ENCODE measurements around the gene CRADD.

GRCh38 chr12:93880853-93881522, 203.8 kb downstream of the CRADD start:
- no peak for TF ChIP-seq ZBTB8A (tag by site-specific recombination; IDR thresholded peaks at IDR 0.05)
- TF ChIP-seq CTCF (tag by site-specific recombination; IDR thresholded peaks at IDR 0.05), result no peak
- no peak for TF ChIP-seq SETDB1 (IDR thresholded peaks at IDR 0.05; ENCODE audit: insufficient read length, low read length)
- TF ChIP-seq, protein P1, sequence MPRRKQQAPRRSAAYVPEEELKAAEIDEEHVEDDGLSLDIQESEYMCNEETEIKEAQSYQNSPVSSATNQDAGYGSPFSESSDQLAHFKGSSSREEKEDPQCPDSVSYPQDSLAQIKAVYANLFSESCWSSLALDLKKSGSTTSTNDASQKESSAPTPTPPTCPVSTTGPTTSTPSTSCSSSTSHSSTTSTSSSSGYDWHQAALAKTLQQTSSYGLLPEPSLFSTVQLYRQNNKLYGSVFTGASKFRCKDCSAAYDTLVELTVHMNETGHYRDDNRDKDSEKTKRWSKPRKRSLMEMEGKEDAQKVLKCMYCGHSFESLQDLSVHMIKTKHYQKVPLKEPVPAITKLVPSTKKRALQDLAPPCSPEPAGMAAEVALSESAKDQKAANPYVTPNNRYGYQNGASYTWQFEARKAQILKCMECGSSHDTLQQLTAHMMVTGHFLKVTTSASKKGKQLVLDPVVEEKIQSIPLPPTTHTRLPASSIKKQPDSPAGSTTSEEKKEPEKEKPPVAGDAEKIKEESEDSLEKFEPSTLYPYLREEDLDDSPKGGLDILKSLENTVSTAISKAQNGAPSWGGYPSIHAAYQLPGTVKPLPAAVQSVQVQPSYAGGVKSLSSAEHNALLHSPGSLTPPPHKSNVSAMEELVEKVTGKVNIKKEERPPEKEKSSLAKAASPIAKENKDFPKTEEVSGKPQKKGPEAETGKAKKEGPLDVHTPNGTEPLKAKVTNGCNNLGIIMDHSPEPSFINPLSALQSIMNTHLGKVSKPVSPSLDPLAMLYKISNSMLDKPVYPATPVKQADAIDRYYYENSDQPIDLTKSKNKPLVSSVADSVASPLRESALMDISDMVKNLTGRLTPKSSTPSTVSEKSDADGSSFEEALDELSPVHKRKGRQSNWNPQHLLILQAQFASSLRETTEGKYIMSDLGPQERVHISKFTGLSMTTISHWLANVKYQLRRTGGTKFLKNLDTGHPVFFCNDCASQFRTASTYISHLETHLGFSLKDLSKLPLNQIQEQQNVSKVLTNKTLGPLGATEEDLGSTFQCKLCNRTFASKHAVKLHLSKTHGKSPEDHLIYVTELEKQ (tag by site-specific recombination; IDR thresholded peaks at IDR 0.05; ENCODE audit: borderline replicate concordance), result no peak
- no peak for TF ChIP-seq SP2 (tag by site-specific recombination; IDR thresholded peaks at IDR 0.05)
- no peak for TF ChIP-seq ZNF302 (tag by site-specific recombination; IDR thresholded peaks at IDR 0.05; ENCODE audit: low read depth)
- no peak for TF ChIP-seq YY1 (tag by site-specific recombination; IDR thresholded peaks at IDR 0.05)
- TF ChIP-seq MYNN (tag by site-specific recombination; IDR thresholded peaks at IDR 0.05; ENCODE audit: borderline replicate concordance), result no peak
- TF ChIP-seq ZNF785 (tag by site-specific recombination; IDR thresholded peaks at IDR 0.05), result no peak
- no peak for TF ChIP-seq ZSCAN30 (tag by site-specific recombination; IDR thresholded peaks at IDR 0.05)

All from HEK293 (cell line).